ENCODE measurements around the gene KCNQ1OT1. TPM values are rescaled to one million over a fixed set of nuclear protein-coding genes. Genes with fewer than 3 reads are reported as not detected.

Gene KCNQ1OT1
- 2.8 and 3.6 TPM in 2 replicates for total RNA-seq

GRCh38 chr11:2699531-2700414, at the start of gene KCNQ1OT1:
TSS of gene KCNQ1OT1 (minus strand) at chr11:2699994.

Other genes starting within 250 kb of the KCNQ1OT1 start
- gene CDKN1C, start 185.8 kb upstream of the KCNQ1OT1 start, total RNA-seq = 8.1 and 13.7 TPM in 2 replicates
- gene PHLDA2, start 229.4 kb upstream of the KCNQ1OT1 start, total RNA-seq = 7.6 and 14.4 TPM in 2 replicates